H9 (cell line): Measurements from ENCODE around the gene HLA-F. TPM values are rescaled to one million over a fixed set of nuclear protein-coding genes. Genes with fewer than 3 reads are reported as not detected.

ENCODE experiments used
- DNase-seq: peaks from one replicate; pipeline ENCODE4 v3.0.0-alpha.2; 2017
- H2AFZ ChIP-seq: one replicate; pipeline ENCODE4 v1.6.1; 2013; ENCODE audit warnings: mild to moderate bottlenecking, low read length, control low read depth, moderate library complexity
- H2AK5ac ChIP-seq: 2 replicates; pipeline ENCODE4 v1.6.1; 2013; ENCODE audit warnings: low read length, control low read depth, mixed read lengths; ENCODE audit not compliant: insufficient read length
- H2BK120ac ChIP-seq: one replicate; pipeline ENCODE4 v1.6.1; 2013; ENCODE audit warnings: low read depth, mild to moderate bottlenecking, low read length, control low read depth, inconsistent platforms; ENCODE audit not compliant: poor library complexity, severe bottlenecking
- H2BK12ac ChIP-seq: 2 replicates; pipeline ENCODE4 v1.6.1; 2013; ENCODE audit warnings: low read length, control low read depth, mixed read lengths, low read depth; ENCODE audit not compliant: insufficient read length
- H2BK15ac ChIP-seq: 2 replicates; pipeline ENCODE4 v1.6.1; 2013; ENCODE audit warnings: low read depth, low read length, control low read depth
- H2BK20ac ChIP-seq: one replicate; pipeline ENCODE4 v1.6.1; 2013; ENCODE audit warnings: low read depth, mild to moderate bottlenecking, low read length, control low read depth, inconsistent platforms; ENCODE audit not compliant: poor library complexity, severe bottlenecking
- H2BK5ac ChIP-seq: 2 replicates; pipeline ENCODE4 v1.6.1; 2013; ENCODE audit warnings: low read length, control low read depth, mixed read lengths; ENCODE audit not compliant: insufficient read length
- H3K14ac ChIP-seq: 2 replicates; pipeline ENCODE4 v1.6.1; 2013; ENCODE audit warnings: low read length, control low read depth; ENCODE audit not compliant: insufficient read depth
- H3K18ac ChIP-seq: 2 replicates; pipeline ENCODE4 v1.6.1; 2013; ENCODE audit warnings: low read depth, mild to moderate bottlenecking, mixed read lengths, low read length, control low read depth; ENCODE audit not compliant: insufficient read length
- H3K23ac ChIP-seq: 2 replicates; pipeline ENCODE4 v1.6.1; 2013; ENCODE audit warnings: low read length, control low read depth, mixed read lengths, low read depth; ENCODE audit not compliant: insufficient read length
- H3K23me2 ChIP-seq: 2 replicates; pipeline ENCODE4 v1.6.1; 2013; ENCODE audit warnings: low read depth, mild to moderate bottlenecking, mixed read lengths, low read length, control low read depth; ENCODE audit not compliant: insufficient read length, poor library complexity, severe bottlenecking
- H3K27ac ChIP-seq: 2 replicates; pipeline ENCODE4 v1.5.1; 2013; ENCODE audit warnings: low read length, control low read depth, mixed read lengths, low read depth; ENCODE audit not compliant: insufficient read length
- H3K27me3 ChIP-seq: 2 replicates; pipeline ENCODE4 v1.6.1; 2013; ENCODE audit warnings: low read length, control low read depth, inconsistent platforms; ENCODE audit not compliant: insufficient read depth
- H3K4ac ChIP-seq: 2 replicates; pipeline ENCODE4 v1.6.1; 2013; ENCODE audit warnings: low read depth, mild to moderate bottlenecking, control low read depth, inconsistent platforms, low read length, moderate library complexity
- H3K4me1 ChIP-seq: 2 replicates; pipeline ENCODE4 v1.6.1; 2013; ENCODE audit warnings: low read length, control low read depth, inconsistent platforms; ENCODE audit not compliant: insufficient read depth
- H3K4me2 ChIP-seq: 2 replicates; pipeline ENCODE4 v1.6.1; 2013; ENCODE audit warnings: low read length, control low read depth, mixed read lengths; ENCODE audit not compliant: insufficient read length, insufficient read depth
- H3K56ac ChIP-seq: 2 replicates; pipeline ENCODE4 v1.6.1; 2013; ENCODE audit warnings: low read depth, mild to moderate bottlenecking, mixed read lengths, low read length, control low read depth; ENCODE audit not compliant: insufficient read length
- H3K79me1 ChIP-seq: 2 replicates; pipeline ENCODE4 v1.6.1; 2013; ENCODE audit warnings: low read depth, mild to moderate bottlenecking, moderate library complexity, low read length, control low read depth, inconsistent platforms; ENCODE audit not compliant: insufficient read depth, poor library complexity, severe bottlenecking
- H3K79me2 ChIP-seq: 2 replicates; pipeline ENCODE4 v1.6.1; 2013; ENCODE audit warnings: low read length, control low read depth, inconsistent platforms; ENCODE audit not compliant: insufficient read depth
- H3K9ac ChIP-seq: 2 replicates; pipeline ENCODE4 v1.6.1; 2013; ENCODE audit warnings: low read length, control low read depth, mixed read lengths; ENCODE audit not compliant: insufficient read length; ENCODE audit errors: extremely low read depth
- H3K9me3 ChIP-seq: one replicate; pipeline ENCODE4 v1.6.1; 2013; ENCODE audit warnings: low read depth, low read length, inconsistent platforms; ENCODE audit not compliant: control insufficient read depth
- H3T11ph ChIP-seq: one replicate; pipeline ENCODE4 v1.6.1; 2013; ENCODE audit warnings: mild to moderate bottlenecking, low read length, control low read depth, inconsistent platforms
- H4K20me1 ChIP-seq: one replicate; pipeline ENCODE4 v1.6.1; 2013; ENCODE audit not compliant: control insufficient read depth, insufficient read length, insufficient read depth
- H4K5ac ChIP-seq: 2 replicates; pipeline ENCODE4 v1.6.1; 2013; ENCODE audit warnings: low read depth, mild to moderate bottlenecking, mixed read lengths, low read length, control low read depth; ENCODE audit not compliant: insufficient read length
- H4K8ac ChIP-seq: replicated peaks from 2 replicates; pipeline ENCODE4 v1.6.1; 2013; ENCODE audit warnings: low read length, control low read depth, mixed read lengths, low read depth; ENCODE audit not compliant: insufficient read length
- H4K91ac ChIP-seq: 2 replicates; pipeline ENCODE4 v1.6.1; 2013; ENCODE audit warnings: low read depth, mild to moderate bottlenecking, moderate library complexity, mixed read lengths, low read length, control low read depth; ENCODE audit not compliant: insufficient read length
- H3K27ac Mint-ChIP-seq, 3 experiments: 2 replicates in 2 of 3; 3 replicates in 1 of 3; pipeline ENCODE4 v1.8.0; 2020 to 2021; ENCODE audit warnings: mixed read lengths in 3 of 3, mild to moderate bottlenecking in 1 of 3, moderate library complexity in 1 of 3
- H3K27me3 Mint-ChIP-seq: 2 replicates; pipeline ENCODE4 v1.8.0; 2021; ENCODE audit warnings: low read depth, mild to moderate bottlenecking, moderate library complexity, mixed read lengths
- H3K36me3 Mint-ChIP-seq, 3 experiments: 2 replicates in 2 of 3; 3 replicates in 1 of 3; pipeline ENCODE4 v1.8.0; 2020 to 2021; ENCODE audit warnings: low read depth in 3 of 3, mixed read lengths in 3 of 3; ENCODE audit not compliant: insufficient read depth in 1 of 3
- H3K4me1 Mint-ChIP-seq, 2 experiments: 2 replicates each; pipeline ENCODE4 v1.8.0; 2020; ENCODE audit warnings: mixed read lengths in 2 of 2
- H3K4me3 Mint-ChIP-seq, 2 experiments: 2 replicates in 1 of 2; 3 replicates in 1 of 2; pipeline ENCODE4 v1.8.0; 2020 to 2021; ENCODE audit warnings: mild to moderate bottlenecking in 2 of 2, mixed read lengths in 2 of 2, moderate library complexity in 1 of 2
- H3K9me3 Mint-ChIP-seq, 2 experiments: 2 replicates in 1 of 2; 3 replicates in 1 of 2; pipeline ENCODE4 v1.8.0; 2020; ENCODE audit warnings: mild to moderate bottlenecking in 2 of 2, mixed read lengths in 2 of 2, moderate library complexity in 1 of 2
- WGBS: extraction: QIAGEN DNeasy Blood & Tissue Kit; methylation state at CpG from one replicate; pipeline ENCODE4 v1.1.7; 2013; ENCODE audit warnings: missing lambda C conversion rate, low lambda C conversion rate, mixed read lengths; ENCODE audit not compliant: insufficient read length; ENCODE audit errors: extremely low coverage; 5-methylcytosine and 5-hydroxymethylcytosine counted together
- total RNA-seq: library from RNA; stranded (reverse); gene quantifications from 2 replicates; pipeline ENCODE4 v1.2.1, GENCODE V29; 2021
- TF ChIP-seq, protein P1 (sequence below): fragments of 200-600 bp; sonication (generic); conservative IDR thresholded peaks from 3 replicates; pipeline ENCODE4 v1.8.0; 2021; ENCODE audit warnings: antibody characterized with exemption, mild to moderate bottlenecking

Gene HLA-F
- total RNA-seq, 1 experiment from 2014 or later = 7.4 TPM

DNA sequence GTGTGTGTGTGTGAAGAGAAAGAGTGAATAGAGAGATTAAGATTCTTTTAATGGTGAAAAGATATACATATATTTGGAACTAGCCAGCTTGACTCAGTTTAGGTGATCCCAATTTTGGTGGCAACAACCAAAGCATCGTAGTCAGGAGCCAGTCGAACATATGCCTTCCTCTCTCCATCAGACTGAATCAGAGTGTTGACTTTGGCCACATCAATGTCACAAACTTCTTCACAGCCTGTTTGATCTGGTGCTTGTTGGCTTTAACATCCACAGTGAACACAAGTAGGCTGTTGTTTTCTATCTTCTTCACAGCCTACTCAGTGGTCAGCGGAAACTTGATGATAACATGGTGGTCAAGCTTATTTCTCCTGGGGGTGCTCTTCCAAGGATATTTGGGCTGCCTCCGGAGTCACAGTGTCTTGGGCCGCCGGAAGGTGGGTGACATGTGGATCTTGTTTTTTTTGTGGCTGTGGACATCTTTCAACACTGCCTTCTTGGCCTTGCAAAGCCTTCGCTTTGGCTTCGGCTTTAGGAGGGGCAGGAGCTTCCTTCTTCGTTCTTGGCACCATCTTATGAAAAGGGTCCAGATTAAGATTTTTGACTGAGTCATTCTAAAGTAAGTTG, 3.4 kb downstream of the HLA-F start:
- no peak overlapping the region for H3K4me3 Mint-ChIP-seq
- Histone ChIP-seq H3K4me1 (no peaks in the 10 kb centered on the region), H3K27me3 (peaks cover 6% of the 10 kb centered on the region; the same call in 1 of the 2 replicates), H4K5ac (no peak overlapping the region), H2BK5ac (no peak overlapping the region), H2BK15ac (no peak overlapping the region), H3T11ph (no peak overlapping the region), H3K79me2 (no peaks in the 10 kb centered on the region), H3K4ac (no peak overlapping the region), H2BK120ac (no peak overlapping the region), H3K9ac (no peak overlapping the region), H3K9me3 (no peaks in the 10 kb centered on the region), H2BK20ac (no peak overlapping the region), H4K20me1 (no peaks in the 10 kb centered on the region), H2AFZ (no peak overlapping the region), H3K79me1 (no peaks in the 10 kb centered on the region), H4K8ac (no peak overlapping the region), H2BK12ac (no peak overlapping the region), H3K56ac (no peak overlapping the region), H2AK5ac (no peak overlapping the region), H3K27ac (no peak overlapping the region), H3K23ac (no peak overlapping the region), H3K14ac (no peak overlapping the region), H3K18ac (no peak overlapping the region), H4K91ac (no peak overlapping the region), H3K23me2 (peaks cover 4% of the 10 kb centered on the region), H3K4me2 (no peak overlapping the region)
- no CpG with 5 or more reads among the region's 9 CpGs for WGBS
- H3K27ac Mint-ChIP-seq = no peak overlapping the region
- DNase-seq = no peak
- peaks cover 12% of the 10 kb centered on the region in 2 experiments for H3K4me1 Mint-ChIP-seq
- TF ChIP-seq, protein P1, sequence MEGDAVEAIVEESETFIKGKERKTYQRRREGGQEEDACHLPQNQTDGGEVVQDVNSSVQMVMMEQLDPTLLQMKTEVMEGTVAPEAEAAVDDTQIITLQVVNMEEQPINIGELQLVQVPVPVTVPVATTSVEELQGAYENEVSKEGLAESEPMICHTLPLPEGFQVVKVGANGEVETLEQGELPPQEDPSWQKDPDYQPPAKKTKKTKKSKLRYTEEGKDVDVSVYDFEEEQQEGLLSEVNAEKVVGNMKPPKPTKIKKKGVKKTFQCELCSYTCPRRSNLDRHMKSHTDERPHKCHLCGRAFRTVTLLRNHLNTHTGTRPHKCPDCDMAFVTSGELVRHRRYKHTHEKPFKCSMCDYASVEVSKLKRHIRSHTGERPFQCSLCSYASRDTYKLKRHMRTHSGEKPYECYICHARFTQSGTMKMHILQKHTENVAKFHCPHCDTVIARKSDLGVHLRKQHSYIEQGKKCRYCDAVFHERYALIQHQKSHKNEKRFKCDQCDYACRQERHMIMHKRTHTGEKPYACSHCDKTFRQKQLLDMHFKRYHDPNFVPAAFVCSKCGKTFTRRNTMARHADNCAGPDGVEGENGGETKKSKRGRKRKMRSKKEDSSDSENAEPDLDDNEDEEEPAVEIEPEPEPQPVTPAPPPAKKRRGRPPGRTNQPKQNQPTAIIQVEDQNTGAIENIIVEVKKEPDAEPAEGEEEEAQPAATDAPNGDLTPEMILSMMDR = no peak
- peaks cover 57% of the 10 kb centered on the region for H3K27me3 Mint-ChIP-seq
- no peaks in the 10 kb centered on the region for H3K9me3 Mint-ChIP-seq
- peaks cover 0 to 3% (median 2%) of the 10 kb centered on the region in 3 experiments; a peak in 3 of 7 replicates for H3K36me3 Mint-ChIP-seq
